IMR-90 (cell line): ENCODE results near the gene RUNX1. TPM values are rescaled to one million over a fixed set of nuclear protein-coding genes. Genes with fewer than 3 reads are reported as not detected.

Experiments used
- ATAC-seq: fragments of 200-7000 bp; cut with Tn5 transposase; 2 replicates; pipeline ENCODE4 v1.9.1; 2020; ENCODE audit warnings: low read depth, mild to moderate bottlenecking, moderate library complexity
- BruUV-seq: library from RNA; stranded (reverse); fragments of 400-500 nt; replicated peaks from 2 replicates; lab custom pipeline; 2021; lab: Mats Ljungman, UMichigan
- CTCF ChIA-PET: fragments of 300-600 bp; formaldehyde crosslinking; extraction: SDS; loops from one replicate; lab custom pipeline; 2021; ENCODE audit warnings: antibody characterized with exemption; lab: Yijun Ruan, JAX
- POLR2A ChIA-PET: fragments of 300-600 bp; sonication (Branson Sonifier 250); formaldehyde crosslinking; loops from one replicate; lab custom pipeline; 2022; ENCODE audit warnings: antibody characterized with exemption; ENCODE audit not compliant: unreplicated experiment; lab: Charles Lee
- DNase-seq: peaks from one replicate; pipeline ENCODE4 v3.0.0; 2013
- H2AFZ ChIP-seq: replicated peaks from 2 replicates; pipeline ENCODE3; 2013; ENCODE audit warnings: low read length, mild to moderate bottlenecking; ENCODE audit not compliant: poor library complexity
- H2AK5ac ChIP-seq: 2 replicates; pipeline ENCODE4 v1.6.1; 2013; ENCODE audit warnings: low read depth, low read length, inconsistent platforms
- H2AK9ac ChIP-seq: replicated peaks from 2 replicates; pipeline ENCODE3; 2013; ENCODE audit warnings: mild to moderate bottlenecking, low read depth, low read length, moderate library complexity; ENCODE audit not compliant: poor library complexity
- H2BK120ac ChIP-seq: 2 replicates; pipeline ENCODE4 v1.6.1; 2013; ENCODE audit warnings: low read depth, low read length, inconsistent platforms
- H2BK15ac ChIP-seq: 3 replicates; pipeline ENCODE4 v1.6.1; 2013; ENCODE audit warnings: low read depth, low read length, inconsistent platforms
- H2BK20ac ChIP-seq: 2 replicates; pipeline ENCODE4 v1.6.1; 2013; ENCODE audit warnings: low read depth, mild to moderate bottlenecking, inconsistent platforms, low read length, moderate library complexity
- H2BK5ac ChIP-seq: 2 replicates; pipeline ENCODE4 v1.6.1; 2013; ENCODE audit warnings: mild to moderate bottlenecking, low read depth, low read length, inconsistent platforms; ENCODE audit not compliant: poor library complexity, severe bottlenecking
- H3K14ac ChIP-seq: replicated peaks from 2 replicates; pipeline ENCODE4 v1.6.1; 2013; ENCODE audit warnings: low read depth, low read length, inconsistent platforms
- H3K18ac ChIP-seq: 2 replicates; pipeline ENCODE4 v1.6.1; 2013; ENCODE audit warnings: low read depth, low read length, control low read depth
- H3K23ac ChIP-seq: 2 replicates; pipeline ENCODE4 v1.6.1; 2013; ENCODE audit warnings: low read depth, low read length, inconsistent platforms
- H3K27ac ChIP-seq: 2 replicates; pipeline ENCODE4 v1.5.1; 2013; ENCODE audit warnings: mild to moderate bottlenecking, control low read depth, low read length; ENCODE audit not compliant: insufficient read depth
- H3K27me3 ChIP-seq: 2 replicates; pipeline ENCODE4 v1.6.1; 2013; ENCODE audit warnings: low read length; ENCODE audit not compliant: control insufficient read depth, insufficient read depth
- H3K36me3 ChIP-seq: 2 replicates; pipeline ENCODE4 v1.6.1; 2013; ENCODE audit warnings: low read length, mixed read lengths; ENCODE audit not compliant: control insufficient read depth, insufficient read depth
- H3K4ac ChIP-seq: 2 replicates; pipeline ENCODE4 v1.6.1; 2013; ENCODE audit warnings: low read depth, low read length, inconsistent platforms
- H3K4me1 ChIP-seq: 2 replicates; pipeline ENCODE4 v1.6.1; 2013; ENCODE audit warnings: low read length, mixed read lengths; ENCODE audit not compliant: control insufficient read depth, insufficient read depth
- H3K4me2 ChIP-seq: 2 replicates; pipeline ENCODE4 v1.6.1; 2013; ENCODE audit warnings: low read depth, mild to moderate bottlenecking, control low read depth, low read length, moderate library complexity
- H3K4me3 ChIP-seq: 2 replicates; pipeline ENCODE4 v1.5.1; 2013; ENCODE audit warnings: low read depth, mild to moderate bottlenecking, control low read depth, low read length, moderate library complexity; ENCODE audit not compliant: insufficient read depth
- H3K56ac ChIP-seq: 2 replicates; pipeline ENCODE4 v1.6.1; 2013; ENCODE audit warnings: low read length, inconsistent platforms; ENCODE audit not compliant: insufficient read depth; ENCODE audit errors: extremely low read depth
- H3K79me1 ChIP-seq, 2 experiments: 2 replicates each; pipeline ENCODE4 v1.6.1; 2013; ENCODE audit warnings: low read length in 2 of 2, inconsistent platforms in 1 of 2, low read depth in 1 of 2
- H3K9ac ChIP-seq: 2 replicates; pipeline ENCODE4 v1.6.1; 2013; ENCODE audit warnings: low read depth, low read length, control low read depth
- H3K9me1 ChIP-seq: 2 replicates; pipeline ENCODE4 v1.6.1; 2013; ENCODE audit warnings: low read length, inconsistent platforms; ENCODE audit not compliant: insufficient read depth
- H3K9me3 ChIP-seq: 2 replicates; pipeline ENCODE4 v1.6.1; 2013; ENCODE audit warnings: low read length; ENCODE audit not compliant: control insufficient read depth, insufficient read depth
- H4K20me1 ChIP-seq: 2 replicates; pipeline ENCODE4 v1.6.1; 2013; ENCODE audit warnings: low read length, inconsistent platforms; ENCODE audit not compliant: insufficient read depth
- H4K5ac ChIP-seq: 2 replicates; pipeline ENCODE4 v1.6.1; 2013; ENCODE audit warnings: mild to moderate bottlenecking, low read depth, low read length, control low read depth
- H4K8ac ChIP-seq, 2 experiments: 2 replicates each; pipeline ENCODE4 v1.6.1; 2013; ENCODE audit warnings: low read depth in 2 of 2, low read length in 2 of 2, control low read depth in 1 of 2, inconsistent platforms in 1 of 2
- H4K91ac ChIP-seq: 2 replicates; pipeline ENCODE4 v1.6.1; 2013; ENCODE audit warnings: low read depth, low read length, inconsistent platforms; ENCODE audit not compliant: insufficient read depth
- BHLHE40 ChIP-seq: fragments of 150-350 bp; IDR thresholded peaks from 2 replicates; pipeline ENCODE4 v1.6.1; 2016; ENCODE audit warnings: mild to moderate bottlenecking, low read depth, low read length
- CEBPB ChIP-seq: IDR thresholded peaks from 2 replicates; pipeline ENCODE4 v1.6.1; 2012; ENCODE audit warnings: low read depth, low read length, improper control_type of control experiment
- CHD1 ChIP-seq: IDR thresholded peaks from 2 replicates; pipeline ENCODE4 v1.6.1; 2012; ENCODE audit warnings: low read depth, low read length, improper control_type of control experiment
- FOS ChIP-seq: fragments of 150-350 bp; IDR thresholded peaks from 2 replicates; pipeline ENCODE4 v1.6.1; 2016; ENCODE audit warnings: low read depth, low read length
- MAFK ChIP-seq: IDR thresholded peaks from 2 replicates; pipeline ENCODE4 v1.6.1; 2012; ENCODE audit warnings: low read depth, low read length, improper control_type of control experiment
- MAZ ChIP-seq: IDR thresholded peaks from 2 replicates; pipeline ENCODE4 v1.6.1; 2012; ENCODE audit warnings: low read depth, mild to moderate bottlenecking, low read length, improper control_type of control experiment, moderate library complexity, borderline replicate concordance
- MXI1 ChIP-seq: IDR thresholded peaks from 2 replicates; pipeline ENCODE4 v1.6.1; 2012; ENCODE audit warnings: low read depth, mild to moderate bottlenecking, low read length, moderate library complexity, borderline replicate concordance
- NFE2L2 ChIP-seq: fragments of 150-350 bp; IDR thresholded peaks from 2 replicates; pipeline ENCODE4 v1.6.1; 2016; ENCODE audit warnings: low read depth, mild to moderate bottlenecking, low read length
- POLR2A ChIP-seq: IDR thresholded peaks from 2 replicates; pipeline ENCODE4 v1.6.1; 2012; ENCODE audit warnings: mild to moderate bottlenecking, low read depth, low read length
- RAD21 ChIP-seq: IDR thresholded peaks from 2 replicates; pipeline ENCODE4 v1.6.1; 2012; ENCODE audit warnings: low read length, improper control_type of control experiment
- RCOR1 ChIP-seq: IDR thresholded peaks from 2 replicates; pipeline ENCODE4 v1.6.1; 2012; ENCODE audit warnings: mild to moderate bottlenecking, low read length, improper control_type of control experiment; ENCODE audit not compliant: insufficient replicate concordance
- RFX5 ChIP-seq: IDR thresholded peaks from 2 replicates; pipeline ENCODE4 v1.8.0; 2012; ENCODE audit warnings: low read depth, mild to moderate bottlenecking, low read length, moderate library complexity
- SMC3 ChIP-seq: fragments of 150-350 bp; IDR thresholded peaks from 2 replicates; pipeline ENCODE4 v1.6.1; 2016; ENCODE audit warnings: low read depth, mild to moderate bottlenecking, antibody characterized with exemption, low read length, moderate library complexity
- WGBS, 2 experiments: methylation state at CpG; one replicate each; pipeline versions ENCODE4 v1.1.5 to v1.1.7; 2013; ENCODE audit warnings: missing lambda C conversion rate in 2 of 2; ENCODE audit not compliant: insufficient read length in 1 of 2; ENCODE audit errors: extremely low coverage in 2 of 2; 5-methylcytosine and 5-hydroxymethylcytosine counted together
- dilution Hi-C: fragments of 300-500 bp; cut with HindIII; formaldehyde crosslinking; loops from one replicate; pipeline ENCODE4 v1.14.3; 2018; ENCODE audit warnings: low sequenced_read_pairs; ENCODE audit not compliant: unreplicated experiment
- in situ Hi-C: fragments of 300-500 bp; cut with MboI; formaldehyde crosslinking; loops from 3 replicates; pipeline ENCODE4 v1.14.3; 2019; ENCODE audit warnings: low sequenced_read_pairs, inconsistent platforms, mixed read lengths
- intact Hi-C: fragments of 100-400 bp; cut with micrococcal nuclease; formaldehyde crosslinking; loops from 2 replicates; pipeline ENCODE4 v1.10.0; 2022
- polyA plus RNA-seq, 3 experiments: library from polyadenylated mRNA; depleted of rRNA; stranded (reverse); fragments of >200 nt; gene quantifications; 2 replicates each; pipeline ENCODE4 v1.2.3, GENCODE V29; 2012; ENCODE audit warnings: low replicate concordance in 1 of 3
- total RNA-seq: library from RNA; depleted of rRNA; stranded (reverse); fragments of >200 nt; gene quantifications from 2 replicates; pipeline ENCODE4 v1.2.3, GENCODE V29; 2012
- TF ChIP-seq, protein P1 (sequence below): fragments of 150-350 bp; IDR thresholded peaks from 2 replicates; pipeline ENCODE4 v1.6.1; 2016; ENCODE audit warnings: low read depth, mild to moderate bottlenecking, low read length, moderate library complexity, borderline replicate concordance
- TF ChIP-seq, protein P2 (sequence below): fragments of 150-350 bp; IDR thresholded peaks from 2 replicates; pipeline ENCODE4 v1.6.1; 2017; ENCODE audit warnings: mild to moderate bottlenecking, antibody characterized with exemption, low read length, low read depth
- TF ChIP-seq, protein P3 (sequence below): conservative IDR thresholded peaks from 2 replicates; pipeline ENCODE4 v1.5.1; 2012; ENCODE audit warnings: mild to moderate bottlenecking, low read depth, low read length, improper control_type of control experiment

RUNX1 gene
- total and polyA plus RNA-seq, 2 of the 4 experiments (the other 2 are of a cell fraction): 34.5 to 56.5 TPM

DNA sequence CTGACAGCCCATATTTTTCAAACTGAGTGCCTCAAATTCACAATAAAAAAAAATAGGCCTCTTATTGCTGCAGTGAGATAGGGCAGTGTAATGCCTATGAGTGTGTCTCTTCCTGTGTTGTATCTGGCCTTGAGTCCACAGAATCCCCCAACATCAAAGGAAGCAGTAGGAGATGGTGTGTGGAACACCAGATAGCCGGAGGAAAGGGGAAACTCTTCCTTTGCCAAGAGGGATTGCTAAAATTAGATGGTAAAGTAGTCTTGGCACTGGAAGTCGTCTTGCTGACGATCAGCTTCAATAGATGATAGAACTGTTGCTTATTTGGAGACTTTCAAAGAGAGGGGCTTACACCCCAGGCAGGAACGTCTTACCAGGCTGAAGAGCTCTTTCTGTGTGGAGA lies 51.8 kb downstream of the RUNX1 start:
- intact Hi-C loops: no loop called here
- Histone ChIP-seq H3K14ac (peak overlapping the region; percentile 78), H3K4ac (peak overlapping the region; percentile 74), H2BK5ac (no peak overlapping the region), H3K56ac (no peak overlapping the region; the same call in 1 of the 2 replicates), H4K20me1 (no peaks in the 10 kb centered on the region), H2AFZ (peak overlapping the region; percentile 60), H2BK120ac (peak overlapping the region; percentile 72; the same call in 1 of the 2 replicates), H3K27ac (no peak overlapping the region), H2AK9ac (no peak overlapping the region), H3K27me3 (no peaks in the 10 kb centered on the region), H3K4me3 (no peak overlapping the region), H3K4me1 (peaks cover 18% of the 10 kb centered on the region), H3K23ac (peak overlapping the region; percentile 66; the same call in 1 of the 2 replicates), H2BK15ac (peak overlapping the region; percentile 84; the same call in 2 of the 3 replicates), H2BK20ac (peak overlapping the region; percentile 72), H3K9me1 (peaks cover 14% of the 10 kb centered on the region), H2AK5ac (peak overlapping the region; percentile 87), H4K8ac (peak overlapping the region in 1 of 2 experiments; percentile 80; a peak in 1 of 4 replicates), H4K91ac (peak overlapping the region; percentile 26; the same call in 1 of the 2 replicates), H3K9me3 (no peaks in the 10 kb centered on the region), H3K9ac (no peak overlapping the region), H3K36me3 (no peaks in the 10 kb centered on the region), H4K5ac (no peak overlapping the region; the same call in 1 of the 2 replicates), H3K18ac (peak overlapping the region; percentile 34; the same call in 1 of the 2 replicates), H3K79me1 (peaks cover 0 to 19% of the 10 kb centered on the region in 2 experiments; a peak in 2 of 4 replicates), H3K4me2 (no peak overlapping the region)
- no peak for DNase-seq
- dilution Hi-C loops: no loop called here
- in situ Hi-C loops: no loop called here
- WGBS, 2 experiments: no CpG with 5 or more reads among the region's 4 CpGs
- TF ChIP-seq RCOR1 (no peak), FOS (no peak), BHLHE40 (no peak), MAZ (no peak), CEBPB (no peak), RFX5 (no peak), NFE2L2 (no peak), MXI1 (no peak), SMC3 (no peak), RAD21 (no peak), CHD1 (no peak), MAFK (no peak), POLR2A (no peak)
- TF ChIP-seq, protein P1, sequence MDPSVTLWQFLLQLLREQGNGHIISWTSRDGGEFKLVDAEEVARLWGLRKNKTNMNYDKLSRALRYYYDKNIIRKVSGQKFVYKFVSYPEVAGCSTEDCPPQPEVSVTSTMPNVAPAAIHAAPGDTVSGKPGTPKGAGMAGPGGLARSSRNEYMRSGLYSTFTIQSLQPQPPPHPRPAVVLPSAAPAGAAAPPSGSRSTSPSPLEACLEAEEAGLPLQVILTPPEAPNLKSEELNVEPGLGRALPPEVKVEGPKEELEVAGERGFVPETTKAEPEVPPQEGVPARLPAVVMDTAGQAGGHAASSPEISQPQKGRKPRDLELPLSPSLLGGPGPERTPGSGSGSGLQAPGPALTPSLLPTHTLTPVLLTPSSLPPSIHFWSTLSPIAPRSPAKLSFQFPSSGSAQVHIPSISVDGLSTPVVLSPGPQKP: no peak
- TF ChIP-seq, protein P2, sequence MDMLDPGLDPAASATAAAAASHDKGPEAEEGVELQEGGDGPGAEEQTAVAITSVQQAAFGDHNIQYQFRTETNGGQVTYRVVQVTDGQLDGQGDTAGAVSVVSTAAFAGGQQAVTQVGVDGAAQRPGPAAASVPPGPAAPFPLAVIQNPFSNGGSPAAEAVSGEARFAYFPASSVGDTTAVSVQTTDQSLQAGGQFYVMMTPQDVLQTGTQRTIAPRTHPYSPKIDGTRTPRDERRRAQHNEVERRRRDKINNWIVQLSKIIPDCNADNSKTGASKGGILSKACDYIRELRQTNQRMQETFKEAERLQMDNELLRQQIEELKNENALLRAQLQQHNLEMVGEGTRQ: no peak
- TF ChIP-seq, protein P3, sequence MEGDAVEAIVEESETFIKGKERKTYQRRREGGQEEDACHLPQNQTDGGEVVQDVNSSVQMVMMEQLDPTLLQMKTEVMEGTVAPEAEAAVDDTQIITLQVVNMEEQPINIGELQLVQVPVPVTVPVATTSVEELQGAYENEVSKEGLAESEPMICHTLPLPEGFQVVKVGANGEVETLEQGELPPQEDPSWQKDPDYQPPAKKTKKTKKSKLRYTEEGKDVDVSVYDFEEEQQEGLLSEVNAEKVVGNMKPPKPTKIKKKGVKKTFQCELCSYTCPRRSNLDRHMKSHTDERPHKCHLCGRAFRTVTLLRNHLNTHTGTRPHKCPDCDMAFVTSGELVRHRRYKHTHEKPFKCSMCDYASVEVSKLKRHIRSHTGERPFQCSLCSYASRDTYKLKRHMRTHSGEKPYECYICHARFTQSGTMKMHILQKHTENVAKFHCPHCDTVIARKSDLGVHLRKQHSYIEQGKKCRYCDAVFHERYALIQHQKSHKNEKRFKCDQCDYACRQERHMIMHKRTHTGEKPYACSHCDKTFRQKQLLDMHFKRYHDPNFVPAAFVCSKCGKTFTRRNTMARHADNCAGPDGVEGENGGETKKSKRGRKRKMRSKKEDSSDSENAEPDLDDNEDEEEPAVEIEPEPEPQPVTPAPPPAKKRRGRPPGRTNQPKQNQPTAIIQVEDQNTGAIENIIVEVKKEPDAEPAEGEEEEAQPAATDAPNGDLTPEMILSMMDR: no peak
- BruUV-seq: no TSS peak
- no peak for ATAC-seq
- ChIA-PET POLR2A (no interaction called here), CTCF (interaction anchor here (0.5 to 0.6 kb wide), 2 partner anchors 10 to 61 kb away, joined by 3 read pairs; no protein-coding TSS in a partner anchor)
